Gastroesophageal sphincter (tissue), 4 donors: ENCODE measurements around the gene UAP1. TPM values are rescaled to one million over a fixed set of nuclear protein-coding genes. Genes with fewer than 3 reads are reported as not detected.

Experiments used
- ATAC-seq: fragments of 150-250 bp; one replicate; pipeline ENCODE4 v1.9.1; 2016; ENCODE audit warnings: mild to moderate bottlenecking, moderate library complexity
- H3K27ac ChIP-seq, 4 donors: fragments of 200-600 bp; sonication (generic) in 3 of 4; 1 replicate in 3 of 4; 2 replicates in 1 of 4; pipeline ENCODE4 v1.5.1; 2016 to 2019
- H3K27me3 ChIP-seq: fragments of 200-600 bp; sonication (generic); one replicate; pipeline ENCODE4 v1.5.1; 2019
- H3K36me3 ChIP-seq, 2 donors: fragments of 200-600 bp; sonication (generic); one replicate each; pipeline ENCODE4 v1.5.1; 2019; ENCODE audit warnings: control low read depth in 1 of 2
- H3K4me1 ChIP-seq, 3 donors: fragments of 200-600 bp; sonication (generic); 1 replicate in 2 of 3; 2 replicates in 1 of 3; pipeline ENCODE4 v1.5.1; 2016 to 2019; ENCODE audit warnings: control low read depth in 2 of 3
- H3K4me3 ChIP-seq, 2 donors: fragments of 200-600 bp; sonication (generic); one replicate each; pipeline ENCODE4 v1.5.1; 2019; ENCODE audit warnings: mild to moderate bottlenecking in 1 of 2, moderate library complexity in 1 of 2
- H3K9me3 ChIP-seq, 3 donors: fragments of 200-600 bp; sonication (generic); one replicate each; pipeline ENCODE4 v1.5.1; 2017 to 2019; ENCODE audit warnings: control low read depth in 2 of 3
- CTCF ChIP-seq, 4 experiments: fragments of 200-600 bp in 2 of 4; fragments of 450-650 bp in 2 of 4; sonication (generic) in 1 of 4; IDR thresholded peaks; one replicate each; pipeline ENCODE4 v1.5.1; 2017 to 2019; ENCODE audit warnings: antibody characterized with exemption in 4 of 4, mild to moderate bottlenecking in 2 of 4, moderate library complexity in 2 of 4
- EP300 ChIP-seq: sonication (generic); formaldehyde crosslinking; IDR thresholded peaks from one replicate; pipeline ENCODE4 v1.6.1; 2017; ENCODE audit warnings: antibody characterized with exemption, mild to moderate bottlenecking
- POLR2A ChIP-seq, 2 donors: fragments of 450-650 bp; IDR thresholded peaks; one replicate each; pipeline ENCODE4 v1.6.1; 2017; ENCODE audit warnings: antibody characterized with exemption in 2 of 2, mild to moderate bottlenecking in 2 of 2, moderate library complexity in 1 of 2
- POLR2AphosphoS5 ChIP-seq: sonication (generic); formaldehyde crosslinking; IDR thresholded peaks from one replicate; pipeline ENCODE4 v1.6.1; 2017; ENCODE audit warnings: antibody characterized with exemption
- WGBS, 2 donors: methylation state at CpG; one replicate each; pipeline ENCODE4 v1.1.5; 2018; ENCODE audit warnings: low coverage in 1 of 2; 5-methylcytosine and 5-hydroxymethylcytosine counted together
- total RNA-seq, 4 donors: library from RNA; depleted of rRNA; stranded (reverse); fragments of >200 nt; gene quantifications; one replicate each; pipeline ENCODE4 v1.1.0, GENCODE V29; 2016

The UAP1 gene
- total RNA-seq, 4 donors from 2014 or later: 60.7 to 194 (median 102) TPM

- Histone ChIP-seq H3K27me3 (no peaks in the 10 kb centered on the region), H3K36me3 (no peaks in the 10 kb centered on the region), H3K4me1 (peaks cover 2 to 14% (median 6%) of the 10 kb centered on the region in 3 donors), H3K4me3 (no peak overlapping the region), H3K9me3 (peaks cover 0 to 14% (median 0%) of the 10 kb centered on the region in 3 donors), H3K27ac (no peak overlapping the region)
- ATAC-seq: no peak
- TF ChIP-seq POLR2AphosphoS5 (no peak), CTCF (IDR thresholded peaks at IDR 0.05) (no peak), EP300 (no peak), POLR2A (IDR thresholded peaks at IDR 0.05) (no peak)
Observed at GRCh38 chr1:162621256-162621655, 59.7 kb downstream of the UAP1 start.

GRCh38 chr1:162625679-162626078 is 64.2 kb downstream of the UAP1 start:
- TF ChIP-seq POLR2AphosphoS5 (no peak), CTCF (IDR thresholded peaks at IDR 0.05) (no peak), EP300 (no peak), POLR2A (IDR thresholded peaks at IDR 0.05) (no peak)

GRCh38 chr1:162626094-162626493 is 64.6 kb downstream of the UAP1 start:
- TF ChIP-seq POLR2A (IDR thresholded peaks at IDR 0.05): no peak
- TF ChIP-seq CTCF (IDR thresholded peaks at IDR 0.05): no peak
- TF ChIP-seq EP300: no peak
- no peak for TF ChIP-seq POLR2AphosphoS5
- no peaks in the 10 kb centered on the region for H3K9me3 ChIP-seq
- no peaks in the 10 kb centered on the region for H3K27me3 ChIP-seq
- H3K36me3 ChIP-seq: no peaks in the 10 kb centered on the region
- H3K27ac ChIP-seq: peak overlapping the region; percentile 78 to 96 (median 82)
- H3K4me1 ChIP-seq: peaks cover 10 to 53% (median 21%) of the 10 kb centered on the region in 3 donors
- ATAC-seq: peak; percentile 16
- H3K4me3 ChIP-seq: peak overlapping the region; percentile 39 to 48
- 7 to 19% methylated on average over 2 of the region's 2 CpGs for WGBS, 2 donors

More at GRCh38 chr1:162625679-162626078, 64.2 kb downstream of the UAP1 start:
- no peaks in the 10 kb centered on the region for H3K27me3 ChIP-seq
- ATAC-seq: no peak
- no peaks in the 10 kb centered on the region for H3K9me3 ChIP-seq
- peak overlapping the region; percentile 78 to 96 (median 82) for H3K27ac ChIP-seq
- H3K4me1 ChIP-seq: peaks cover 8 to 49% (median 19%) of the 10 kb centered on the region in 3 donors
- no peak overlapping the region for H3K4me3 ChIP-seq
- H3K36me3 ChIP-seq: no peaks in the 10 kb centered on the region
- 14 to 23% methylated on average over 2 of the region's 2 CpGs for whole genome bisulfite sequencing, 2 donors

- ATAC-seq: no peak
- WGBS, 2 donors: 0 to 6% methylated on average over 2 of the region's 2 CpGs
Observed at GRCh38 chr1:162626761-162627160, 65.2 kb downstream of the UAP1 start.

More at GRCh38 chr1:162626761-162627160, 65.2 kb downstream of the UAP1 start:
- no peaks in the 10 kb centered on the region for H3K9me3 ChIP-seq
- peaks cover 10 to 60% (median 21%) of the 10 kb centered on the region in 3 donors for H3K4me1 ChIP-seq
- no peaks in the 10 kb centered on the region for H3K27me3 ChIP-seq
- peak overlapping the region; percentile 78 to 96 (median 82) for H3K27ac ChIP-seq
- peak overlapping the region; percentile 39 to 48 for H3K4me3 ChIP-seq
- H3K36me3 ChIP-seq: no peaks in the 10 kb centered on the region
- TF ChIP-seq POLR2A (IDR thresholded peaks at IDR 0.05): no peak
- TF ChIP-seq CTCF (IDR thresholded peaks at IDR 0.05): no peak
- no peak for TF ChIP-seq POLR2AphosphoS5
- TF ChIP-seq EP300: no peak
